Esophagus squamous epithelium (tissue), 4 donors: ENCODE results near the gene NUCB1.

Experiments used
- CTCF ChIP-seq, 6 experiments: fragments of 450-650 bp in 4 of 6; fragments of 200-600 bp in 2 of 6; sonication (generic) in 2 of 6; IDR thresholded peaks; one replicate each; pipeline ENCODE4 v1.5.1; 2016 to 2019; ENCODE audit warnings: antibody characterized with exemption in 6 of 6, mild to moderate bottlenecking in 4 of 6, moderate library complexity in 4 of 6
- POLR2A ChIP-seq, 4 donors: fragments of 450-650 bp; IDR thresholded peaks; one replicate each; pipeline ENCODE4 v1.6.1; 2017; ENCODE audit warnings: antibody characterized with exemption in 4 of 4, mild to moderate bottlenecking in 4 of 4, moderate library complexity in 3 of 4

- TF ChIP-seq POLR2A (IDR thresholded peaks at IDR 0.05) (no peak), CTCF (IDR thresholded peaks at IDR 0.05) (no peak)
These were observed 4.9 kb upstream of the NUCB1 start for GRCh38 chr19:48895226-48895625.
